GM10248 (cell line): ENCODE data around the gene MPHOSPH10.
"Not testable (repeated sequence)": the region's sequence is repeated elsewhere in the genome, so short reads cannot be mapped to it uniquely, and the experiment has no call there.

ENCODE experiments used
- CTCF ChIA-PET: fragments of 300-600 bp; sonication (Branson Sonifier 250); formaldehyde crosslinking; extraction: SDS; loops from one replicate; lab custom pipeline; 2021; ENCODE audit warnings: antibody characterized with exemption; lab: Yijun Ruan, JAX
- POLR2A ChIA-PET: fragments of 350-650 bp; sonication (Branson Sonifier 250); formaldehyde crosslinking; extraction: SDS; loops from one replicate; lab custom pipeline; 2020; ENCODE audit warnings: antibody characterized with exemption; lab: Yijun Ruan, JAX
- DNase-seq: peaks from one replicate; pipeline ENCODE4 v3.0.0; 2012; ENCODE audit errors: extremely low spot score
- CTCF ChIP-seq: IDR thresholded peaks from 2 replicates; pipeline ENCODE4 v1.5.1; 2012; ENCODE audit warnings: mild to moderate bottlenecking, low read depth; ENCODE audit errors: extremely low read depth, missing control alignments, control extremely low read depth

Gene MPHOSPH10

GRCh38 chr2:71173096-71173495 is 42.7 kb downstream of the MPHOSPH10 start:
- CTCF ChIA-PET, result no interaction called here
- DNase-seq, result no peak

GRCh38 chr2:71174207-71174606 is 43.8 kb downstream of the MPHOSPH10 start:
- no peak for TF ChIP-seq CTCF
- ChIA-PET POLR2A (no interaction called here), CTCF (no interaction called here)
- DNase-seq, result no peak

More at GRCh38 chr2:71173096-71173495, 42.7 kb downstream of the MPHOSPH10 start:
- TF ChIP-seq CTCF, result no peak
- POLR2A ChIA-PET, result no interaction called here

- POLR2A ChIA-PET, CTCF ChIA-PET, DNase-seq: not testable (repeated sequence)
These were observed 48.4 kb downstream of the MPHOSPH10 start for GRCh38 chr2:71178836-71179235.

- DNase-seq, result no peak
- ChIA-PET POLR2A (no interaction called here), CTCF (interaction anchor here (0.8 kb wide), 1 partner anchor 118 kb away, joined by 3 read pairs; no protein-coding TSS in a partner anchor)
- TF ChIP-seq CTCF, result no peak
These were observed 50.9 kb downstream of the MPHOSPH10 start for GRCh38 chr2:71181316-71181715.

GRCh38 chr2:71183306-71184115 is 53.1 kb downstream of the MPHOSPH10 start:
- POLR2A ChIA-PET, DNase-seq: not testable (repeated sequence)
- CTCF ChIA-PET, result interaction anchor here (1.5 kb wide), 1 partner anchor 12 kb away, joined by 4 read pairs; no protein-coding TSS in a partner anchor

- DNase-seq, result no peak
- CTCF ChIA-PET, result interaction anchor here (0.9 to 1.6 kb wide), 5 partner anchors 8 to 113 kb away, joined by 3 to 4 read pairs (median 3); no protein-coding TSS in a partner anchor
- no peak for TF ChIP-seq CTCF
- POLR2A ChIA-PET, result no interaction called here
These were observed 56.5 kb downstream of the MPHOSPH10 start for GRCh38 chr2:71186973-71187372.

GRCh38 chr2:71187589-71187988 is 57.2 kb downstream of the MPHOSPH10 start:
- no peak for DNase-seq
- no peak for TF ChIP-seq CTCF
- POLR2A ChIA-PET, result no interaction called here
- CTCF ChIA-PET, result interaction anchor here (1.1 kb wide), 1 partner anchor 112 kb away, joined by 3 read pairs; no protein-coding TSS in a partner anchor
